ENCODE results near the gene PLCE1. TPM values are rescaled to one million over a fixed set of nuclear protein-coding genes. Genes with fewer than 3 reads are reported as not detected.

Gene PLCE1
- total and polyA plus RNA-seq, 2 donors from 2014 or later: 5.9 to 8.7 TPM

DNA sequence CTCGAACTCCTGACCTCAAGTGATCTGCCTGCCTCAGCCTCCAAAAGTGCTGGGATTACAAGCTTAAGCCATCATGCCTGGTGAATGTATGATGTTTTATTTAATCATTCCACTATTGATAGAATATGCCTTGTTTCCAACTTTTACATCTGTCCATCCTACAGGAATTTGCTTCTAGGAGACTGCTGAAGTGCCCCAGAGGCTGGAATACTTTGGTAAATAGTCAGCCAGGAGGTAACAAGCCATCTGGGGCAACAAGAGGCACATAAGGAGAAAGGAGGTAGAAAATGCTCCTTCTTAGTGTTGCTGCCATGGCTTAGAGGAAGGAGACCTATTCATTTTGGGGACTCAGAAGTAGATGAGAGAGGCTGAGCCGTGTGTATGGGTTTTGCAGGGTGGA, 14.8 kb downstream of the PLCE1 start:
- DNase-seq (no peak), FAIRE-seq (no peak)
- Histone ChIP-seq H3K27ac (ENCODE audit: low read depth in 2 of 2, low read length in 2 of 2) (no peak overlapping the region), H3K9me3 (ENCODE audit: control insufficient read depth in 2 of 3, insufficient read depth in 1 of 3, low read length in 3 of 3) (no peaks in the 10 kb centered on the region), H3K4me3 (ENCODE audit: low read length in 3 of 3) (no peak overlapping the region), H3K27me3 (ENCODE audit: control insufficient read depth, insufficient read depth, low read length) (no peaks in the 10 kb centered on the region), H3K4me1 (ENCODE audit: control insufficient read depth in 2 of 3, insufficient read depth in 2 of 3, low read depth in 1 of 3, low read length in 3 of 3) (no peaks in the 10 kb centered on the region), H3K36me3 (ENCODE audit: control insufficient read depth in 2 of 3, insufficient read depth in 3 of 3, low read length in 3 of 3) (no peaks in the 10 kb centered on the region), H3K9ac (ENCODE audit: low read length in 3 of 3) (no peak overlapping the region)
- TF ChIP-seq, protein P1, sequence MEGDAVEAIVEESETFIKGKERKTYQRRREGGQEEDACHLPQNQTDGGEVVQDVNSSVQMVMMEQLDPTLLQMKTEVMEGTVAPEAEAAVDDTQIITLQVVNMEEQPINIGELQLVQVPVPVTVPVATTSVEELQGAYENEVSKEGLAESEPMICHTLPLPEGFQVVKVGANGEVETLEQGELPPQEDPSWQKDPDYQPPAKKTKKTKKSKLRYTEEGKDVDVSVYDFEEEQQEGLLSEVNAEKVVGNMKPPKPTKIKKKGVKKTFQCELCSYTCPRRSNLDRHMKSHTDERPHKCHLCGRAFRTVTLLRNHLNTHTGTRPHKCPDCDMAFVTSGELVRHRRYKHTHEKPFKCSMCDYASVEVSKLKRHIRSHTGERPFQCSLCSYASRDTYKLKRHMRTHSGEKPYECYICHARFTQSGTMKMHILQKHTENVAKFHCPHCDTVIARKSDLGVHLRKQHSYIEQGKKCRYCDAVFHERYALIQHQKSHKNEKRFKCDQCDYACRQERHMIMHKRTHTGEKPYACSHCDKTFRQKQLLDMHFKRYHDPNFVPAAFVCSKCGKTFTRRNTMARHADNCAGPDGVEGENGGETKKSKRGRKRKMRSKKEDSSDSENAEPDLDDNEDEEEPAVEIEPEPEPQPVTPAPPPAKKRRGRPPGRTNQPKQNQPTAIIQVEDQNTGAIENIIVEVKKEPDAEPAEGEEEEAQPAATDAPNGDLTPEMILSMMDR (IDR thresholded peaks at IDR 0.05; ENCODE audit: borderline replicate concordance, extremely low read depth, insufficient read depth): no peak
- intact Hi-C loops (cut with DNase I): no loop called here

DNA sequence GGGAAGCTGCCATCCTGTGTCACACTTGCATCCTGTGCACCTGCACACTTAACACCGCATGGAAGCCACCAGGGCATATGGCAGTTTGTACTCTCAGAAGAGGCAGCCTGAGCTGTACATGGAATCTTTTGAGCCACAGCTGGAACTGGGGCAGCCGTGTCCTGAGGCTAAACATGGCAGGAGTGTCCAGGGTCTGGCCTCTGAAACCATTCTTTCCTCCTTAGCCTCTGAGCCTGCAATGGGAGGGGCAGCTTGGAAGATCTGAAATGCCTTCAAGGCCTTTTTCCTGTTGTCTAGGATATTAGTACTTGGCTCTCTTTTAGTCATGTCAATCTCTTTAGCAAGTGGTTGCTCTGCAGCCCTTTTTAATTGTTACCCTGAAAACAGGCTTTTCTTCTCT, 16.4 kb downstream of the PLCE1 start:
- Histone ChIP-seq H3K36me3 (ENCODE audit: control insufficient read depth in 2 of 3, insufficient read depth in 3 of 3, low read length in 3 of 3) (no peaks in the 10 kb centered on the region), H3K4me3 (ENCODE audit: low read length in 3 of 3) (no peak overlapping the region), H3K9ac (ENCODE audit: low read length in 3 of 3) (no peak overlapping the region), H3K9me3 (ENCODE audit: control insufficient read depth in 2 of 3, insufficient read depth in 1 of 3, low read length in 3 of 3) (no peaks in the 10 kb centered on the region), H3K4me1 (ENCODE audit: control insufficient read depth in 2 of 3, insufficient read depth in 2 of 3, low read depth in 1 of 3, low read length in 3 of 3) (no peaks in the 10 kb centered on the region), H3K27ac (ENCODE audit: low read depth in 2 of 2, low read length in 2 of 2) (no peak overlapping the region), H3K27me3 (ENCODE audit: control insufficient read depth, insufficient read depth, low read length) (no peaks in the 10 kb centered on the region)
- FAIRE-seq (no peak), DNase-seq (no peak)
- TF ChIP-seq, protein P1 (IDR thresholded peaks at IDR 0.05; ENCODE audit: borderline replicate concordance, extremely low read depth, insufficient read depth): no peak
- intact Hi-C loops (cut with DNase I): no loop called here

DNA sequence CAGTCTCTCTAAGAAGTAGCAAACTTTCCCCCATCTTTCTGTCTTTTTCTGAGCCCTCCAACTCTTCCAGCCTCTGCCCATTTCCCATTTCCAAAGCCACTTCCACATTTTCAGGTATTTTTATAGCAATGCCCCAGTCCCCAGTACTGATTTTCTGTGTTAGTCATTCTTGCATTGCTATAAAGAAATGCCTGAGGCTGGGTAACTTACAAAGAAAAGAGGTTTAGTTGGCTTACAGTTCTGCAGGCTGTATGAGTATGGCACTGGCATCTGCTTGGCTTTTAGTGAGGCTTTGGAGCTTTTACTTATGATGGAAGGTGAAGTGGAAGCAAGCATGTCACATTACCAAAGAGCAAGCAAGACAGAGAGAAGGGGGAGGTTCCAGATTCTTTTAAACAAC, 17.2 kb downstream of the PLCE1 start:
- DNase-seq (no peak), FAIRE-seq (no peak)
- H3K36me3 ChIP-seq (ENCODE audit: control insufficient read depth in 2 of 3, insufficient read depth in 3 of 3, low read length in 3 of 3): no peaks in the 10 kb centered on the region
- H3K4me3 ChIP-seq (ENCODE audit: low read length in 3 of 3): no peak overlapping the region
- no peaks in the 10 kb centered on the region for H3K27me3 ChIP-seq (ENCODE audit: control insufficient read depth, insufficient read depth, low read length)
- TF ChIP-seq, protein P1 (IDR thresholded peaks at IDR 0.05; ENCODE audit: borderline replicate concordance, extremely low read depth, insufficient read depth): no peak
- intact Hi-C loops (cut with DNase I): no loop called here
- H3K9ac ChIP-seq (ENCODE audit: low read length in 3 of 3): no peak overlapping the region
- no peaks in the 10 kb centered on the region for H3K9me3 ChIP-seq (ENCODE audit: control insufficient read depth in 2 of 3, insufficient read depth in 1 of 3, low read length in 3 of 3)
- no peak overlapping the region for H3K27ac ChIP-seq (ENCODE audit: low read depth in 2 of 2, low read length in 2 of 2)
- H3K4me1 ChIP-seq (ENCODE audit: control insufficient read depth in 2 of 3, insufficient read depth in 2 of 3, low read depth in 1 of 3, low read length in 3 of 3): no peaks in the 10 kb centered on the region

DNA sequence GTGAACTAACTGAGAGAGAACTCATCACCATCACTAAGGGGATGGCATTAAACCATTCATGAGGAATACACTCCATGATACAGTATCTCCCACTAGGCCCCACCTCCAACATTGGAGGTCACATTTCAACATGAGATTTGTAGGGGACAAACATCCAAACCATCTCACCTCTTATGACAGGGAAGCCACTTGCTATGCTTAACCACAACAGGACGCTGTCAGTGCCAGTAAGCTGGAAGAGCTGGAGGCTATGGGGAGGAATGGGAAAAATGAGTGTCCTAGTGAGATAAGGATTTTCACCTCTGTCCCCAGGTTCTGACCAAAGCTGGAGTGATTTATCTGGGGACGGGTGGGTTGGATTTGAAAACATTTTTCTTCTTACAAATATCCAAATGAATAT, 17.6 kb downstream of the PLCE1 start:
- Histone ChIP-seq H3K9me3 (ENCODE audit: control insufficient read depth in 2 of 3, insufficient read depth in 1 of 3, low read length in 3 of 3) (no peaks in the 10 kb centered on the region), H3K4me1 (ENCODE audit: control insufficient read depth in 2 of 3, insufficient read depth in 2 of 3, low read depth in 1 of 3, low read length in 3 of 3) (no peaks in the 10 kb centered on the region), H3K36me3 (ENCODE audit: control insufficient read depth in 2 of 3, insufficient read depth in 3 of 3, low read length in 3 of 3) (no peaks in the 10 kb centered on the region), H3K27ac (ENCODE audit: low read depth in 2 of 2, low read length in 2 of 2) (no peak overlapping the region), H3K27me3 (ENCODE audit: control insufficient read depth, insufficient read depth, low read length) (no peaks in the 10 kb centered on the region), H3K9ac (ENCODE audit: low read length in 3 of 3) (no peak overlapping the region), H3K4me3 (ENCODE audit: low read length in 3 of 3) (no peak overlapping the region)
- no peak for DNase-seq
- TF ChIP-seq, protein P1 (IDR thresholded peaks at IDR 0.05; ENCODE audit: borderline replicate concordance, extremely low read depth, insufficient read depth): no peak
- intact Hi-C loops (cut with DNase I): no loop called here
- no peak for FAIRE-seq
